Transverse colon (tissue), 4 donors: ENCODE data around the gene ACSS3.

Experiments used
- EP300 ChIP-seq: sonication (generic); formaldehyde crosslinking; IDR thresholded peaks from one replicate; pipeline ENCODE4 v1.6.1; 2017; ENCODE audit warnings: antibody characterized with exemption, low read depth
- POLR2AphosphoS5 ChIP-seq, 3 donors: sonication (generic); formaldehyde crosslinking; IDR thresholded peaks; one replicate each; pipeline ENCODE4 v1.6.1; 2016; ENCODE audit warnings: antibody characterized with exemption in 3 of 3
- TF ChIP-seq, protein P1 (sequence below), 5 experiments: fragments of 200-600 bp in 3 of 5; fragments of 450-650 bp in 2 of 5; sonication (generic) in 3 of 5; IDR thresholded peaks; 1 replicate in 2 of 5; 2 replicates in 3 of 5; pipeline ENCODE4 v1.5.1; 2016 to 2017; ENCODE audit warnings: antibody characterized with exemption in 5 of 5, inconsistent platforms in 3 of 5, mild to moderate bottlenecking in 2 of 5, moderate library complexity in 1 of 5

DNA sequence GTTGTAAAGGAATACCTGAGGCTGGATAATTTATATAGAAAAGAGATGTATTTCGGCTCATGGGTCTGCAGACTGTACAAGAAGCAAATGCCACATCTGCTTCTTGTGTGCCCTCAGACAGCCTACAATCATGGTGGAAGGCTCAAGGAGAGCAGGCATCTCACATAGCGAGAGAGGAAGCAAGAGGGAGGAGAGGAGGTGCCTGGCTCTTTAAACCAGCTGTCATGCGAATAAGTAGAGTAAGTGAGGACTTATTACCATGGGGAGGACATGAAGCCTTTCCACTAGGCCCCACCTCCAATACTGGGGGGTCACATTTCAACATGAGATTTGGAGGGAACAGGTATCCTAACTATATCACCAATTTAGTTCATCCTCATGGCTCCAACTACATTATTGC is 118.7 kb downstream of the ACSS3 start:
- TF ChIP-seq, protein P1, sequence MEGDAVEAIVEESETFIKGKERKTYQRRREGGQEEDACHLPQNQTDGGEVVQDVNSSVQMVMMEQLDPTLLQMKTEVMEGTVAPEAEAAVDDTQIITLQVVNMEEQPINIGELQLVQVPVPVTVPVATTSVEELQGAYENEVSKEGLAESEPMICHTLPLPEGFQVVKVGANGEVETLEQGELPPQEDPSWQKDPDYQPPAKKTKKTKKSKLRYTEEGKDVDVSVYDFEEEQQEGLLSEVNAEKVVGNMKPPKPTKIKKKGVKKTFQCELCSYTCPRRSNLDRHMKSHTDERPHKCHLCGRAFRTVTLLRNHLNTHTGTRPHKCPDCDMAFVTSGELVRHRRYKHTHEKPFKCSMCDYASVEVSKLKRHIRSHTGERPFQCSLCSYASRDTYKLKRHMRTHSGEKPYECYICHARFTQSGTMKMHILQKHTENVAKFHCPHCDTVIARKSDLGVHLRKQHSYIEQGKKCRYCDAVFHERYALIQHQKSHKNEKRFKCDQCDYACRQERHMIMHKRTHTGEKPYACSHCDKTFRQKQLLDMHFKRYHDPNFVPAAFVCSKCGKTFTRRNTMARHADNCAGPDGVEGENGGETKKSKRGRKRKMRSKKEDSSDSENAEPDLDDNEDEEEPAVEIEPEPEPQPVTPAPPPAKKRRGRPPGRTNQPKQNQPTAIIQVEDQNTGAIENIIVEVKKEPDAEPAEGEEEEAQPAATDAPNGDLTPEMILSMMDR (IDR thresholded peaks at IDR 0.05), result no peak
- TF ChIP-seq EP300 (no peak), POLR2AphosphoS5 (IDR thresholded peaks at IDR 0.05) (no peak)
